GM21526 (cell line): ENCODE data around the gene MYLK.

ENCODE experiments used
- ATAC-seq: cut with Tn5 transposase; IDR thresholded peaks from one replicate; pipeline ENCODE4 v1.9.1; 2021; ENCODE audit warnings: moderate library complexity; ENCODE audit not compliant: unreplicated experiment, low FRiP score

The MYLK gene

GRCh38 chr3:123778991-123779622 lies 105.0 kb downstream of the MYLK start:
- no peak for ATAC-seq

- no peak for ATAC-seq
Observed at GRCh38 chr3:123778525-123778924, 105.6 kb downstream of the MYLK start.

- no peak for ATAC-seq
Observed at GRCh38 chr3:123776071-123776782, 107.9 kb downstream of the MYLK start.

GRCh38 chr3:123774474-123774873 lies 109.7 kb downstream of the MYLK start:
- ATAC-seq: no peak

GRCh38 chr3:123773681-123774431 lies 110.3 kb downstream of the MYLK start:
- ATAC-seq: no peak

- ATAC-seq: no peak
Observed at GRCh38 chr3:123769356-123769743, 114.8 kb downstream of the MYLK start.

- no peak for ATAC-seq
Observed at GRCh38 chr3:123768480-123769355, 115.4 kb downstream of the MYLK start.

- ATAC-seq: no peak
Observed at GRCh38 chr3:123767564-123768292, 116.4 kb downstream of the MYLK start.

- ATAC-seq: no peak
Observed at GRCh38 chr3:123767009-123767372, 117.1 kb downstream of the MYLK start.

- ATAC-seq: no peak
Observed at GRCh38 chr3:123766193-123767008, 117.7 kb downstream of the MYLK start.

GRCh38 chr3:123765475-123766128 lies 118.5 kb downstream of the MYLK start:
- ATAC-seq: no peak

GRCh38 chr3:123764647-123765046 lies 119.5 kb downstream of the MYLK start:
- no peak for ATAC-seq

GRCh38 chr3:123762805-123763204 lies 121.3 kb downstream of the MYLK start:
- no peak for ATAC-seq

GRCh38 chr3:123760817-123761216 lies 123.3 kb downstream of the MYLK start:
- no peak for ATAC-seq

- ATAC-seq: no peak
Observed at GRCh38 chr3:123759871-123760270, 124.3 kb downstream of the MYLK start.

GRCh38 chr3:123759311-123759710 lies 124.8 kb downstream of the MYLK start:
- ATAC-seq: no peak

GRCh38 chr3:123758081-123758564 lies 126.0 kb downstream of the MYLK start:
- ATAC-seq: no peak

GRCh38 chr3:123757281-123757940 lies 126.7 kb downstream of the MYLK start:
- no peak for ATAC-seq
